G401 (cell line): ENCODE data around the gene AGAP1. TPM values are rescaled to one million over a fixed set of nuclear protein-coding genes. Genes with fewer than 3 reads are reported as not detected.

Experiments used
- DNase-seq: peaks from one replicate; pipeline ENCODE4 v3.0.0-alpha.2; 2015; ENCODE audit warnings: low spot score
- in situ Hi-C: cut with HindIII; loops from 2 replicates; pipeline ENCODE4 v1.10.0; 2016; ENCODE audit warnings: low sequenced_read_pairs, mixed read lengths
- total RNA-seq: library from RNA; depleted of rRNA; stranded (reverse); fragments of >200 nt; shearing (Covaris generic); gene quantifications from 2 replicates; pipeline ENCODE4 v1.2.3, GENCODE V29; 2014

The AGAP1 gene
- total RNA-seq, 1 experiment from 2014 or later = 14.4 TPM

DNA sequence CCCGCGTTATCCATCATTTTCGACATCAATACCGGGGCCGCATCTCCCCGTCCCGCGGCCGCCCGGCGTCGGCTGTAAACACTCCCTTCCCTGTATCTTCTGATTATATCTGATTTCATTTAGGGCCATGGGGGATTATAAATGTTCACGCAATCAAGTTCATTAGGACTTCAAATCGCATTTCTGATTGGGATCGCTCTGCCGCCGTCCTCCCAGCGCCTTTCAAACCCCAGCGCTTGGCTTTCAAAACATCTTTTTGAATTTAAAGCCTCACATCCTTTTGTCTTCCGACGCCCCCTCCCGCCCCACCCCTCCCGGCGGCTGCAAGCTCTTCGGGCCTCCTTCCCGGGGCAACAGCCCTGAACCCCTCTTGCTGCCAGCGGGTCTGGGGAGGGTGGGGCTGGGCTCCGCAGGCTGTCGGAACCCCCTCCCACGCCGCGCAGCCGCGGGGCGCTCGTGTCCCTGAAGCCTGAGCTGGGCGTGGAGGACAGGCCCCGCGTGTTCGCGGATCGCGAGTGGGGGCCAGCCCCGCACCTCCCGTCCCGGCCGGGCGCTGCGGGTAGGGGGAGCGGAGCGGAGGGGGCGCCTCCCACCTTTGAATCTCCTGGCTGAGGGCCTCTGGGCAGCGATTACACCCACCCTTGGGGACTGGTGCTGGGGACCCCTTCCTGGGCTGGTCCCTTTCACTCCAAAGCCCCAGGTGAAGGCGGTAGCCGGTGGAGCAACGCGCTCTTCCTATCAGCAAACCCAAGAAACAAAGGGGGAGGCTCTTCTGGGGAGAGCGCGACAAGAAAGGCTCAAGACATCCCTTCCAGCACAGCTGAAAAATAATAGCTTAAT lies 685.6 kb downstream of the AGAP1 start:
- peak; percentile 47 for DNase-seq
- in situ Hi-C loops = no loop called here

GRCh38 chr2:236180076-236180816 lies 686.4 kb downstream of the AGAP1 start:
- in situ Hi-C loops = no loop called here
- DNase-seq = peak; percentile 22

DNA sequence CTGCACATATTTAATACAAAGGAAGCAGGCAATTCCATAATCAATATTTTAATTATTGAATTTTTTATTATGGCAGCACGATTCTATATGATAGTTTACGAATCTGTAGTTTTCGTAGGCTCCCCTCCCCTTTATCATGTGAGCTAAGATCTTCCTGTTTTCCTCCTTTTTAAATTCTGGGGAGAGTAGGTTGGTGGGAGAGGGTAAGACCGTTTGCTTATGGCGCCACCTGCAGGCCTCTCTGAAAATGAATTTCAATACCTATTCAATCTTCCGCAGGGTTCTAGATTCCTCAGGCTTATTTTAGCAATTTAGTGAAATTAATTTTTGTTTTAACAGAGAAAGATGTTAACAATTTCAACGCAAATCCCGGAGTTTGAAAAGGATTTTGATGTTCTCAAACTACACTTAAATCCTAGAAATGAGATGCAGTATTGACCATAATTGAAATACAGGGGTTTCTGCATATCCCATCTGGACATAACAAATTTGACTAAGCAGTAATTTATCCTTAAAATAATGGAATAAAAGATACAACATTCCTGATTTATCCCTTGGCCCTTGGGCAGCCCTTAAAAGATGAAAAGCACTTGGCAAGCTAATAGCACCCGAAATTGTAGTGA lies 687.1 kb downstream of the AGAP1 start:
- DNase-seq = peak; percentile 81
- in situ Hi-C loops = no loop called here
